ENCODE measurements around the gene AGAP1.

AGAP1 gene

DNA sequence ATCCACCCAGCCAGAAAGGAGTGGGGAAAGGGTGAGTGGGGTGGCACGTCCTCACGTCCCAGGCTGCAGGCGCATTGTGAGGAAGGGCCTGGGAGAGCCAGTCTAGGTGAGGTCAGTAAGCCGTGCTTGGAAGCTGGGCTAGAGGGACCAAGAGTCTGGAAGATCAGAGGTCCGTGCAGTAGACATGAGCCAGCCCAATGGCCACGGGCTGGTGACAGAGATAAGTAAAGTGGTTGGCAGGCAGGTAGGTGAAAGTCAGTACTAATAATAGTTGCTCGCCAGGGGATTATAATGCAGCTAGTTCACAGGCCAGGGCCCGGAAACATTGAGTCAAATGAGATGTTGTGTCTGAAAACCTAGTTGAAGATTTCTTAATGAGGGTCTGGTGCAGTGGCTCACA lies 541.1 kb downstream of the AGAP1 start:
- DNase-seq = no peak

DNA sequence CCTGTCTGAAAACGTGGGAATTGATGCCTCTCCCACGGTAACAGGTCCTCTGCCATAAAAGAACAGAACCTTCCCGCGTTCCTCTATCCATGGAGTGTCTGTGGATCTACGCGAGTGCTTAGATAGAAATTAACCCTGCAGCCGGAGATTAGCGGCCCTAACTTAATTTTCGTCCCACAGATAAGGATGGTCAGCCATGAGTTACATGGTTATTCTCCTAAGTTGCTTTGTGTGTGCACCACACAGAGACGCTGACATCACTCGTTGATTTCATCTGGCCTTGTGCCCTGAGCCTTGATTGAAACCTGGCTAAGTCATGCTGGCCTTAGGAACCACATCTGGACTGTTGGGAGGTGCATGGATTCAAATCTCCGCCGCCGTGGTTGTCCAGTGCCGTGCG lies 542.2 kb downstream of the AGAP1 start:
- DNase-seq = no peak

DNA sequence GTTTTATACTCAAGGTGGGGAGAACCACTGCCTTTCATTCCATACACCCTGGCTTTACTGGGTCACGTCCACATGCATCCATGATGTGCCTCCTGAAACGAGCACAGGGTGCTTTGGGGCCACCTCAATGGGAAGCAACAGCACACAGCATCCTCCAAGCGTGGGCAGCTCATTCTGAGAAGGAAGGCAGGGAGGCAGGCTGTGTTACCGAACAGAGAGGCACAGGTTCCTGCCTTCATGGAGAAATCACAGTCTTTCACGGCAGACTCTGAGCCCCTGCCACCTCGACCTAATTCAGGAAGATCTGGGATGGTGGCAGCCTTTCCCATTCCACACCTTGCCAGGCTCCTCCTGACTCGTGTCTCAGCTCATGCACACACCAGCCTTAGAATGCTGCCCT lies 544.3 kb downstream of the AGAP1 start:
- no peak for DNase-seq

DNA sequence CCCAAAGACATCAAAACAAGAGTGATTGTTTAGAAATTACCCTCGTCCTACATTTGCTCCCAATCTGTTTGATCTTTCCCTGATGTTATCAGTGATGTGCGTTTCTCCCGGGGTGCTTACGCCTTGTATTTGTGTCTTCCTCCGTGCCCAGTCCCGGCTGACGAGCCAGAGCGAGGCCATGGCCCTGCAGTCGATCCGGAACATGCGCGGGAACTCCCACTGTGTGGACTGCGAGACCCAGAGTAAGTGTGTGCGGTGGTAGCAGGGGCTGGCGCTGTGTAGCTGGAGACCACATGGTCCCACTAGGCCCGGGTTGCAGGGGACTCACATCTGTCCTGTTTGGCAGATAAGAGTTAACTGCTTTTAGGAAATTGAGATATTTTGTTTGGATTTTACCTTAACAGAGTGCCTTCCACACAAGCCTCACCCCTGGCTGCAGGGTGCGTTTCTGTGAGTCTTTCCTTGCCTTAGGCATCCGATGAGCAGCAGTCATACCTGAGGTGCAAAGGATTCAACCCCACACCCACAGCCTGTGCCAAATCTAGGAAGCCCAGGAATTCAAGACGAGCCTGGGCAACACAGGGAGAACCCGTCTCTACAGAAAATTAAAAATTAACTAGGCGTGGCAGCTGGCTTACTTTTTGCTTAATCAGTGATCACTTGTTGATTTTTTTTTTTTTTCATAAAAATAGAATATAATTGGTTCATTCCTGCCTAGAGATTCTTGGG lies 546.9 kb downstream of the AGAP1 start:
- DNase-seq = no peak

DNA sequence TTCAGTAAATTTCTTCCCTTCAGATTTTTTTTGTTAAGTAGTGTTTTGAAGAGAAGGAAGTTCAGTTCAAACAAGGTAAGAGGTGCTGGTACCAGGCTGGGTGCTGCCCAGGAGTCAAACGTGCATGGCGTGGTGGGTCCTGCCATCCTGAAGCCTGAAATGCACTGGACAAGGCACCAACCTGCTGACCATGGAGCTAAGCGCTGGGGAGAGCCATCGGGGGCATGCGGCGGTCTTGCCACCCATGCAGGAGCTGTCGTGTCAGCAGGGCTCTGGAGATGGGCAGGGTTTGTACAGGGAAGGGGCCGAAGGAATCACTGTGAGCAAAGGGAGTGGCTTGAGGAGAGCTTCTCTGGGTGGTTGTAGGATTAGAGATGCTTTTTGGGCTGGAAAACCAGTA lies 547.8 kb downstream of the AGAP1 start:
- no peak for DNase-seq

DNA sequence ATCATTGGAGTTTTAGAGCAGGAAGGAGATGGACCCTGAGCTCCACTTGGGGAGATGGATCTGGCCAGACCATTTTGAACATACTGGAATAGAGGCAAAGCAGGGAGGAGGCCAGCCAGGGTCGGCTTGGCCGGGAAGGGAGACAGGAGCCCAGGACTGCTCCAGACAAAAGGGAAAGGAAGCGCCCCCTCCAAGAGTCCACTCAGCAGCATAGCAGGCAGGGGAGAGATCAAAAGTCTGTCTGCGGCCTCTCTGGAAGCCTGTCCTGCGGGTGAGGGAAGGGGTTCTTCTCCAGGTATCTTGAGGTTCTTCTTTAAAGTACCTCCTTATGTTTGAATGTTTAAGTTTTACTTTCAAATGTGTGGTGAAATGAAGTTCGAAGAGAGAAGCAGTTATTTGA lies 548.2 kb downstream of the AGAP1 start:
- no peak for DNase-seq

DNA sequence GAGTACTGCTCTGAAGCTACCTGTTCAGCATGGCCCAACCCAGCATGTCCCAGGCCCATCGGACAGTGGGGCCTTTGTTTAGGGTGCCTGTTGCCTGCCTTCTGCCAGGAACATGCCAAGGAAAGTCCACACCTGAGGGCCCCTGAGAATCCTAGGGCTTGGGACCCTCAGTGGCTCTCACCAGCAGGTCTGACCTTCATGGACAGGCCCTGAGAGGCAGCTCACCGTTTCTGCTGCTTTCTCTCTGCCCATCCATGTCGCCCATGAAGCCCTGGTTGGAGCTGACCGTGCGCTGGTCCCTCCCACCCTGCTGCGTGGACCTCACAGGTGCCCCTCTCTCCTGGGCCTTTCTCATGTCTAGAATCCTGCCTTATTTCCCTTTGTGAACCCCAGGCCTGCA lies 550.3 kb downstream of the AGAP1 start:
- no peak for DNase-seq

DNA sequence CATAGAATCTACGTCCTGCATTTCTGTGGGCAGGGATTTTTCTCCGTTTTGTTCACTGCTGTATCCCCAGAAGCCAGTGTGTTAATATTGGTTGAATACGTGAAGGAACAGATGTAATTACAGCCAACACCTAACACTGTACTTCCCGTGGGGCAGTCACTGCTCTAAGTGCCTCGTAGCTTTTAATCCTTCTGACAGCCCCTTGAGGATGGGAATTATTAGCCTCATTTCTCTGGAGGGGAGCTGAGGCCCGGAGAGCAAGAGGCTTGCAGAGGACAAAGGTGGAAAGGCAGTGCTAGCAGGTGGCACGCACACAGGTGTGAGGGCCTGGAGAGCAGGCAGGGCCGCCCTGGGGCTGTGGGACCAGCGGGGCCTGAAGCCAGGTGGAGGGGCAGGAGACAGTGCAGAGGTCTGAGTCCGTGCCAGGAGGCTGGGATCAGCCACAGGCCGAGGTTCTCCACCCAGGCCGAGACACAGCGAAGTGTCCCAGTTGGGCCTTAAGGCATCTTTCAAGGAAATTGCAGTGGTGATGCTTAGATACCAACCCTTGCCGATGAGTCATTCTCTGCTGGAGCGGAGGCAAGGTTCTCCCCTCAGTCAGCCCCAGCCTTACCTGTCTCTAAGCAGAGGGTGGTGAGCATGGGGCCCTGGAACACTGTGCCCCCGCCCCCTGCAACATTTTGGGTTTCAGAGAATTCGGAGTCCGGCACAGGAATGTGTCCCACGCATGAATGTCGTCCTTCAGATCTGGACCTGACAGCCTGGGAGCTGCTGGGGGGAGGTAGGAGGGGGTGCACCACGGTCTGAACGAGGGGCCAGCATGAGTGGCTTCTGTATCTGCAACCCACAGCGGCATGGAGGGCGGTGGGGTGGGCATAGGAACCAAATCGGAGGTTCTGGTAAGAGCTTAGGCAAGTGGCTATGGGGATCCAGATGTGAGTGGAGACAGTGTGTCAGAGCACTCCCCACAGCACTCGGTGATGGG lies 551.7 kb downstream of the AGAP1 start:
- peak; percentile 23 for DNase-seq

DNA sequence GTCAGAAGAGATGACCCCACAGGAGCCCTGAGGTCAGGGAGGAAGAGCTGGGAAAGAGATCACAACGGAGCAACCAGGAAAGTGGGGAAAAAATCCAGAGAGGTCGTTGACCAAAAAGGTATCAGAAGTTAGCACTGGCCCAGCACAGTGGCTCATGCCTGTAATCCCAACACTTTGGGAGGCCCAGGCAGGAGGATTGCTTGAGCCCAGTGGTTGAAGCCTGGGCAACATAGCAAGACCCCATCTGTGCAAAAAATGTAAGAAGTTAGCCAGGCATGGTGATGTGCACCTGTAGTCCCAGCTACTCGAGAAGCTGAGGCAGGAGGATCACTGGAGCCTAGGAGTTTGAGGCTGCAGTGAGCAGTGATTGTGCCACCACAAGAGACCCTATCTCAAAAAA lies 552.9 kb downstream of the AGAP1 start:
- no peak for DNase-seq

DNA sequence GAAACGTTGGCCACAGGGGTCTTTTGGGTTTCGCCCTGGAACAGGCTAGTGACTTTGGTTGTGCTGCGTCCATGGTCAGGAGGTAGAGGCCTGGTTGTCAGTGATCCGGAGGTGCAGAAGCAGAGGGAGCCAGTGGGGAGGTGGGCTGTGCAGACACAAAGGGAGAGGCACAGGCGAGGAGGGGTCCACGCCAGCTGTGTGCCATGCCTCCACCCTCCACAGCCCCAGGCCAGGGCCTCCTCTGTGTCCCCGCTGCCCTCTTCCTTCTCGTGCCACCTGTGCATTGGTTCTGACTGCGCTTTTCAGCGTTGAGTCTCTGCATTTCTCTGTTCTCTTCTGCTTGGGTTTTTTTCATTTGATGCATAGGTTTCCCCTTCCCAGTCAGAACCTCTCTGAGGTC lies 553.3 kb downstream of the AGAP1 start:
- no peak for DNase-seq

DNA sequence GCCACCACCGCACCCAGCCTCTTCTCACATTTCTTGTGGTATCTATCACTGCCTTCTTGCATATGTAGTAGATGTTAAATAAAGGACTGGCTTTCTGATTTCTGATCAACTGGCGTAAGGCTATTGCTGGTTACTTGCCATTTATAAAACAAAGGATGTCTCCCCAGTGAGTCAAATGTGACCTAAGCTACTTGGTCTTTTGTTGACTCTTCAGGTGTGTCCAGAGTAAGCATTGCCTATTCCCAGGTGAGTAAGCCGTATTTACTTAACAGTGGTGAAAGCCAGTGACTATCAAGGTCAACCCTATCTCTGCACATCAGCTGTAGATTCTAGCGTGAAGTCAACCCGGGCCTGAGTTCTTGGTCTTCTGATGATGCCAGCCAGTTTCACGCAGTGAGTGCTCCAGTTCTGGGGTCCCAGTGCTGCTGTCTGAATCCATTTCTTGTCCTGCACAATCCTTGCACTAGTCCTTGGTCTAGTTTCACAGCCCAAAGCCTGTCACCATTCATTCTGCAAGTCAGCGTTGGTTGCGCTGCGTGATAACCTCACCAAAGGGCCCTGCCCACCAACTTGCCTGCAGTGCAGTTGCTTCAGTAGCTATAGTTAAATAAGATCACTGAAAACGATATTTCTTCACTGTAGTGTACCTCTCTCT lies 554.2 kb downstream of the AGAP1 start:
- no peak for DNase-seq

DNA sequence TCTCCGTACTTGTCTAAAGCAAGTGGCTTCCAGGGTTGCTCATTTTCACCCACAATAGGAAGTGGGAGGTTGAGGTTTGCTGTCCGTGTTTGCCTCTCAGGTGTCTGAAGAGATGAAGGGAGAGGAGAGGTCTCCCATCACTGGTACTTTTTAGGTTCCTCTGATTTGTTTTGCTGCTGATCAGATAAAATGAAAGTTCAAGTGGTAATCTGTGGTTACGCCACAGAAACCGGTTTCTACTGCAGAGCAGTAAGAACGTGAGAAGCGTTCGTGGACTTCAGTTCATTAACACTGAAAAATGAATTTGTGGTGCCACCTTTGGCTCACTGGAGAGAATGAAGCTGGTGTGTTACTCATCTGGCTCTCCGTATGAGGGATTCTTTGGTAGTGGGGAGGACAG lies 556.1 kb downstream of the AGAP1 start:
- DNase-seq = no peak

DNA sequence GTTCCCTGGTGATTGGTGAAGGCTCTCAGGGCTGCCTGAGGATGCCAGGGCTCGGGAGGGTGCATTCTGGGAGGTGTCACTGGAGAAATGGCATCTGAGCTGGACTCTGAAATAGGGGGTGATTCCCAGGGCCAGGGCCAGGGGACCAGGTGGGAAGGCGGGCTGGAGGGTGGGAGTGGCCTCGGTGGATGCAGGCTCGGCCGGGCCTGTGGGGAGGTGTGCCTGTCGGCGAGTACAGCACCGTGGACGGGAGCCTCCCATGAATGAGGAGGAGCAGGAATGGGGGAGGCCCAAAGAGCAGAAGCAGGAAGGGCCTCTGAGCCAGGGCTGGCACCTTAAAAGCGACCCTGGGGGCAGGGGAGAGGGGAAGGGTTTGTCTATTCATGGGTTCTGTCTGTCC lies 557.5 kb downstream of the AGAP1 start:
- DNase-seq = no peak

DNA sequence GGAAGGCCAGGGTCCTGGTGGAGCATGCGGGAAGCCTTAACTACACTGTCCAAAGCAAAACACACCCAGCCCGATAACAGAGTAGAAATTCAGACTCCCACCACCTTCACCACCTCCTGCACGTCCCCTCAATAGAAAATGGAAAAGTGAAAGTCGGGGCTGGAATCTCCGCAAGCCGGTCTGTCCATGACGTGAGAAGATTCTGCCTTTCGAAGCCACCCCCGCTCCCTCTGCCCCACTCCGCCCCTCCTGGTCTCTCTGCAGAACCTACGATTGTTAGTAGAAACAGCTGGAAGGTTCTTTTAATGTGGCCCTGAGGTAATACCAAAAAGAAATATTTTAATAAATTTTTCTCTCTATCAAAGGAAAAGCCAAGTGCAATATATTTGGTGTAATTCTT lies 558.0 kb downstream of the AGAP1 start:
- no peak for DNase-seq

DNA sequence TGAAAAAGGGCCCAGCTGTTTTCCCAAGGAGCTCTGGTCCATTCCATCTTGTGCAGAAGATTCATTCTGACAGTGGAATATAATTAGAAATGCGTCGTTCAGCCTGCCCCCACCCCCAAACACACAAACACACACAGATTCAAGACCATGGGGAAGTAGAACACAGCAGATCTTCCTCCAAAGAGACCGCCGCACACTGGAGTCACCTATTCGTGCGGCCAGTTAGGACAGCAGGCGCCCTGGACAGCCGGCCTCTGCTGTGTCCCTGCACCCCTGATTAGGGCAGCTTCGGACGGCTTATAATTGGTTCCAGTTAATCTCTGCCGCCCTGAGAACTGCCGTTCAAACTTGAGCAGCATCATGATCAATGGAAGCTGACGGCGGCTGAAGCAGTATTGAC lies 558.4 kb downstream of the AGAP1 start:
- no peak for DNase-seq

DNA sequence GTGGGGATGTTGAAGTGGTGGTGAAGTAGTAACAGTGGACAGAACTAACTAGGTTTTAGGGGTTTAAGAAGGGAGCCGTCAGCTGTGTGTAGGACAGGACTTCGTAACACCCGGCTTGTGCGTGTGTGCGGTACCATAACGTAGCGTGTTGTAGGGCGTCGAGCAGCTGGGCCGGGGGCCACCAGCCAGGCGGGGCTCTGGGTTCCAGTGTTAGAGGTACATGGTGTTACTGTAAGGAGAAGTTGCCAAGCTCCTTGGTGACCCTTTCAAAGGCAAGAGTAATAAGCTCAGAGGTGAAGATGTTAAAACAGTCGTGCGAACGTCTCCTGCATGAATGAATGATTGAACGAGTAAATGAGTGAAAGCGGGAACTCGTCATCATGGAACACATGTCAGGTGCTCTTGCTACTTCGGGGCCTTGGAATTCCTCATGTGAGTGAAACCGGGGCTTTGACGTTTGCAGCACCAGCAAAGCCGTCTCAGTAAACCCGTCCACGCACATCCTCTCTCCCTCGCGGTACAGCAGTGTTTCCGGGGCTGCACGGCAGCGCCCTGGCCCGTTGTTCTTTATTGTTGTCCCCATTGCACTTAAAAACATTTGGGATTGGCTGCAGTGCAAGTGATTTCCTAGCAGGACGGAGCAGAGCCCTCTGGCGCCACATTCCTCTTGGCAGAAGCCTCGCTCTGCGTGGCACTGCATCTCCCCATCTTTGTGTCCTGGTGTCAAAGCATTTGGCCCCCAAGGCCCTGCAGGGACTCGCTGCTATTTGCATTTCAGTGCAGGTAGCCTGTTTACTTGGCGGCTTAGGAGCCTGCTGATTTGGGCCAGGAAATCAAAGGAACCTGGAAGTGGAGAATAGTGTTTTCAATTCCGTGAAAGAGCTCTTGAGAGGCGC lies 559.3 kb downstream of the AGAP1 start:
- no peak for DNase-seq

DNA sequence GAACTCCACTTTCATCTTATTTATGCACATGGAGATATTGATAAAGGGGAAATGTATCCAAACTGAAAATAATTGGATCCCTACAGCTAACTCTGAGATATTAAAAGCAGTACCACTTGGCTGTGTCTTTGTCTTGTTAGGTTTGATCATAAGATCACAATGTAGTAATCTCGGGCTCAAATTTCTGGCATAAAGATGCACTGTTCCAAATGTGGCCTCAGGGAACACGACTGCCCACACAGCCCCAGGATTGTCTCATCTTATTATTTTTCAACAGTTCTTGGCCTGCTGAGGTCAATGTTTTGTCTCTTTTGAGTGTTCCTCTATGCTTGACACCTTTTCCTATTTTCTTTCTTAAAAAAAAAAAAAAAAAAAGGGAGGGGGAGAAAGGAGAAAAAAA lies 560.3 kb downstream of the AGAP1 start:
- no peak for DNase-seq

DNA sequence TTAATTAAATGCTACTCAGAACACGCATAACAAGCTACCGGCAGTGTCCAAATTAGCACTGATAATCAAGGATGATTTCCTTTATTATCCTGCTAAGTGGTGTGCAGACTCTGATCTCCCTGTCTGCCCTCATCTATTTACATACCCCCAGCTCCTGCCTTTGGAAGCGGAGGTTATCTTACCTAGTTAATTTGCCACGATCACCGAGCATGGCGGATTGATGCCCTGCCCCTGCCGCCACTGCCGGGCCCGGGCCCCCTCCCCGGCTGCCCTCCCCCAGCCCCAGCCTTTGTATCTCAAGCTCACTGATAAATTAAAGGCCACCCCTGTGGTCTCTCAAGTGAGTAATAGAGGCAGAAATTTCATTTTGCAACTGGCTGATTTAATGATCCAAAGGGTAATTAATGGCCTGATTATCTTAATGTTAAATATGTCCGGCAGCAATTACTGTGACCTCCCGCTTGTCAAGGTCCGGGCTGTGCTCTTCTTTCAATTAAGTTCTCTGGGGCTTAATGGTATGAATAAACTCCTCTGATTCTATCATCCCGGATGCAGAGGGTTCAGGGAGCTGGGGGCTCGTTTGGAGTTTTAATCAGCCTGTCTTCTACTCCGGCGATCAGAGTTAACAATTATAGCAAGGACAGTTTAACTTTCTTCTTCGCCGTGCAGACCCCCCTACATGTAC lies 560.9 kb downstream of the AGAP1 start:
- no peak for DNase-seq

DNA sequence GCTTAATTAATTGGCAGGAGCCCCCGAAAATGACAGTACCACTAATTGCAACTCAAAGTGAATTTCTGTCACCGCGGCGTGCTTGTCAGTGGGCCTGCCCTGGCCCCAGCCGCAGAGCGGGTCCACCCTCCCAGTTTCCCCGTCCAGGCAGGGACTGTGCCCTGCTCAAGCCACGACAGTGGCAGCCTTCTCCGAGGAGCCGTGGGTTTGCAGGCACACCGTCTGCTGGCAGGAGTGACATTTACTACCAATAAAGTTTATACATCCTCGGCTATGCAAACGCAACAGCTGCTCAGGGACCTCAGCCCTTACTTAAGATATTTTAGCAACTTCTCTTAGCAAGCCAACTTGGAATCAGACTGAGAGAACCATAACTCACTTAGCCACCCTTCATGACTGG lies 561.6 kb downstream of the AGAP1 start:
- no peak for DNase-seq

DNA sequence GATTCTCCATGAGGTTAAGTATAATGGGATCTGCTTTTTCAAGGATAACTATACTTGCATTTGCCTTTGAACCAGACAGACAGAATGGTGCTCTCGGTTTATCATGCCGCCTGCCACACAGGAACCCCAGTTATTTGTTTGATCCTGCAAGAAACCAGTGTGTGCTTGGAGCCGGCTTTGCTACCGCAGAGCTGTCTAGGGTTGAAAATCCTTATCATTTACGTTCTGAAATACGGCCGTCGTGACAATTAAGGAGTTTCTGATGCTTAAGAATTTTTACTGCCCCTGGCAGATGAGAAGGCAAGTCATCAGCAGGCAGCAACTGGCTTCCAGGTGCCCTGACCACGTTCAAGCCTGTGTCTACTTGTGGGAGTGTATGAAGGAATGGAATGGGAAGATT lies 562.3 kb downstream of the AGAP1 start:
- DNase-seq = no peak

DNA sequence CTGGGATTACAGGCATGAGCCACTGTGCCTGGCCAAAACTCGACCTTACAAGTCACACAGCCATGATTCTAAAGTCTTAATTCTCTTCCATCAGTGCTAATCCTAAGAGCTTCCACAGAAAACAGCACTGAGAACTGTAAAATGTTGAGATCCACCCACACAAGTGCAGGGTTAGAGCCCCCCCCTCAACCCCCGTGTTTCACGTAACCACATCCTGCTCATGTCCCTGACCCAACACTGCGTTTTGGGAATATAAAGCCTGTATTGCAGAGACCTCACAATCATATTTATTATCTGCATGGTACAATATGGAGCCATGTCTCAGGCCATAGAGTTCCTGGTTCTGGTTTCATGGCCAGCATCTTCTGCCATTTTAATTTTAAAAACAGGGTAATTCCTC lies 563.5 kb downstream of the AGAP1 start:
- no peak for DNase-seq

DNA sequence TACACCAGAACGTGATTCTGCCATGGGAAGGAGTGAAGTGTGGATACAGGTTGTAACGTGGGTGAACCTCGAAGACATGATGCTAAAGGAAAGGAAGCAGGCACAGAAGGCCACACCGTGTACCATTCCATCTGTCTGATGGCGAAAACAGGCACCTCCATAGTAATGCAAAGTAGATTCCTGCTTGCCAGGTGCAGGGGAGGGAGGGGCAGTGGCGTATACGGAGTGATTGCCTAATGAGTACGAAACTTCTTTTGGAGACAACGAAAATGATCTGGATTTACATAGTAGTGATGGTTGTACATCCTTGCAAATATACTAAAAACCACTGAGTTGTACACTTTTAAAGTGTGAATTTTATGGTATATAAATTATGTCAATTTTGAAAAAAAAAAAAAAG lies 567.7 kb downstream of the AGAP1 start:
- DNase-seq = no peak

Data from DMS79 treated with DMSO at 0.1 percent for 48 hours (cell line).